DMS114 treated with DMSO at 0.1 percent for 48 hours (cell line): Measurements from ENCODE around the gene FKBP14.

Source experiments
- DNase-seq: peaks from one replicate; lab custom pipeline; 2025; ENCODE audit not compliant: unreplicated experiment; lab: John Stamatoyannopoulos, UW

Gene FKBP14

DNA sequence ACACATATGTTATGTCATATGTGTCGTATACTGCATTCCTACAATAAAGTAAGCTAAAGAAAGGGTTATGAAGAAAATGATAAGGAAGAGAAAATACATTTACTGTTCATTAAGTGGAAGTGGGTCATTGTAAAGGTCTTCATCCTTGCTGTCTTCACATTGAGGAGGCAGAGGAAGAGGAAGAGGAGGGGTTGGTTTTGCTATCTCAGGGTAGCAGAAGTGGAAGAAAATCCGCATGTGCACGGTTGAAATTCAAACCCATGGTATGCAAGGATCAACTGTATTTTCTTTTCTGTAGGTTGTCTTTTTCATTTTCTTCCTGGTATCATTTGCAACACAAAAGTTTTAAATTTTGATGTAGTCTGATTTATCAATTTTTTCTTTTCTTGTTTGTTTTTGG, 8.0 kb upstream of the FKBP14 start:
- DNase-seq: no peak

DNA sequence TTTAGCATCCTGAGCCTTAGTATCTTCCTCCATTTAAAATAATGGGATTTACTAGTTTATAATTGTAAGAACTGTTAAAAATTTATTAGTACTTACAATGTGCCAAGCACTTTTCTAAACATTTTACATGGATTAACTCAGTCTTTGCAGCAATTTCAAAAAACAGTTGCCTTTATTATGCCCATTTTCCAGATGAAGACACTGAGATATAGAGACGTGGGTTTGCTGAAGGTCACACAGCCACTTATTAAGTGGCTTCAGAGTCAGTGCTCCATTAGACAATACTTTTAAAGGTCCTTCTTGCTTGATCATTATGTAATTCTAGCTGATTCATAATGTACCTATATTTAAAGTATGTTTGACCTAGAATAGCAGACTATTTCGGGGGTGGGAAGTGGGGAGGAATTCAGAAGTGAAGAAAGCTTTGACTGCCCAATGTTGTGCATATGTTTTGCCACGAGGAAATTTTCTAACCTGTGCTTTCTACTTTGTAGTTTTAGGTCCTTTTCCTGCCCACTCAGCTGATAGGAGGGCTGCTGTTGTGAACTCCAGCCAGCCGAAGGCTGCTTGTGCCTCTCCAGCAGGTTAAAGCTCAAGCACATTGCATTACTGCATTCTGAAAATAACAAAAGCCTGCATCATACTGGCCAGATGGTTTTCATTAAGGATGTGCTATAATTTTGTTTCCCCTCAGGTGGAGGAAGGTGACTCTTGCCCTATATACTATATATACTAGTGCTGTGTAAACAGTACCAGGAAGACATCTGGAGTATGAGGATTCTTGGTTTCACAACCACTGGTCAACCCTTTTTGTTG, 6.0 kb upstream of the FKBP14 start:
- no peak for DNase-seq

DNA sequence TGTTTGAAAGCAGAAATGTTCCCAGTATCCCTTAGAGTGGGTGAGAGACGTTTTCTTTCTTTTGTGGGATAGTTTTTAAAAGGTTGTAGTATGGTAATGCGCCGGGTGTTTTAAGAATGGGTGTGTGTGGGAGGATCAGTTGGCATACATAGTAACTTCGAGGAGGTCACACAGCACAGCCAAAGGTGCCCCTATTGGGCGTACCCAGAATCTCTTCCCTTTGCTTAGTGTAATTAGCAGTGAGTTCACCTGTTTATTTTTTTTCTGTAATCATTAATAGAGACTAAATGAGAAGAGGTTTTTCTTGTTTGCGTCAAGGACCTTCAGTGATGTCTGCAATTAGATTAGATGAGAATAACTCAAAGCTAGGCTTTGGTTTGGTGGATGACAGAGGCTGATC, 3.2 kb upstream of the FKBP14 start:
- DNase-seq: no peak

DNA sequence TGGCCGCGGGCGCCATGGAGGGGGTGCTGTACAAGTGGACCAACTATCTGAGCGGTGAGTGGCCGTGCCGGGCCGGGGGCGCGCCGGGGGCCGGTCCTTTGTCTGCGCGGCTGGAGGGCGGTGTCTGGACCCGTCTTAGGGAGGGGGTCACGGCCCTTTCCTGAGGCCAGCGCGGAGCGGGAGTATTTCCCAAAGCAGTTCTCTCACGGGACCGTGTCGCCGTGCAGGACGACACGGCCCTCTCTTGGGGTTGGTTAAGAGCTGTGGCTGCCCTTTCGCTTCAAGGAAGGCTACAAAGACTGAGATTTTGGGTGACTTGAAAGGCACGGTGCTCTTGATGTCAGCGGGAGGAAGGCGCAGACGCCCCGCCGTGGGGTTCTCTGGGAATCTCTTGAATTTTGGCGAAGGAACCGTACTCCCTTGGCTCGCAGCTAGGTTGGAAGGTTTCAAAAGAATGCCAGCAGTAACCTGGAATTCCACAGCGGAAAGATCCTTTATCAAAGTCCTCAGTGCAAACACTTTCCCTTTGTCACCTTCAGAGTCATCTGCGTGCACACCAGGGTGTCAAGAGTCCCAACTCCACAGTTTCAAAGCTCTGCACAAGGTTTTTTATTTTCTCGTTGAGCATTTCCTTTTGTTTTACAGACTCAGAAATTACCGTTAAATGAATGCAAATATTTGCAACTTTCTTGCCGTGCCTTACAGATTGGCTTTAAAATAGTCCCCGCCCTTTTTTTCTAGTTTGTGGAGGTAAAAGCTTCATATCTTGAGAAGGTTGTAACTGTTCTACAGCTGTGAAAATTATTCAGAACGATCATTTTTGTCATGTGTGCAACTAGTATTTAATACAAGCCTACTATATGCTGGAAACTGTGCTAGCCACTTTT, 2.5 kb upstream of the FKBP14 start:
- DNase-seq: peak; percentile 32

DNA sequence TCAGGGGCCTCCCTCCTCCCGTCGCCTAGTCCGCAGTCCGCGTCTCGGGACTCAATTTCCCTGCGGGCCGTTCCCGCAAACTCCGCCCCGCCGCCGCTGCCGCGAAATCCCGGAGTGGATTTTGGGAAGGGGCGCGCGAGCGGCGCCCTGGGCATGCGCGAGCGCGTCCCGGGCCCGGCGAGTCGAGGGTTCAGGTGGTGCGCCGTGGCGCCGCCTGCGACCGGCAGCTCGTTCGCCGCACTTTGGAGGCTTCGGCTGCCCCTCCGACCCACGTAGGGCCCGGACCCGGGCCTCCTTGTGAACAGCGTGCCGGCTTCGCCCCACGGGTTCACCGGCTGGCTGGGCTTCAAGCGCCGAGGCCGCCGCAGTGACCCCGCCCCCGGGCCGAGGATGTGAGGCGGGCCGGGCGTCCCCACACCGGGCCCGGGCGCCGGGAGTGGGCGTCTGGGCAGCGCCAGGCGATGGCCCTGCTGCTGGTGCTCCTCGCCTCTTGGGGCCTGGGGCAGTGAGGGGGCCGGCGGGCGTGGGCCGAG, 1.8 kb upstream of the FKBP14 start, which contains the start of gene PLEKHA8:
PLEKHA8 (plus strand) TSS at position 197 of the 533 bp plus-strand sequence. CDS start 351 bp downstream, outside the sequence.
- DNase-seq: peak; percentile 76

DNA sequence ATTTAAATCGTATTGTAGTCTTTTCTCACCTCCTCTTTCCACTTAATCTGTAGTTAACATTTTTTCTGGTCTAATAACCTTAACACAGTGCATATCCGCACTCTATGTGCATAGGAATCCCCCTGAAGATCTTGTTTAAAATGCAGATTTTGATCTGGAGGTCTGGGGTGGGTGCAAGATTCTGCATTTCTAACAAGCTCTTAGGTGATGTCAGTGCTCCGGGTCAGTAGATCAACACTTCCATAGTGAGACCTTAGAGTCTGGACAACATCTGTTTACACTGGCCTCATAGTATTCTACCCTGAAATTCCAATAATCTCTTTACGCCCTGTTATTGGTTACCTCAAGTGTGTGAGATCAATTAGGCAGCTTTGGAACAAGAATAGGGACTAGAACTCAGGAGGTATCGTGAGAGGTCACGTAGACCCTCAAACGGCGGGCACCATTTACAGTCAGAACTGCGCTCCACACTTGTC, 1.3 kb upstream of the FKBP14 start:
- no peak for DNase-seq

DNA sequence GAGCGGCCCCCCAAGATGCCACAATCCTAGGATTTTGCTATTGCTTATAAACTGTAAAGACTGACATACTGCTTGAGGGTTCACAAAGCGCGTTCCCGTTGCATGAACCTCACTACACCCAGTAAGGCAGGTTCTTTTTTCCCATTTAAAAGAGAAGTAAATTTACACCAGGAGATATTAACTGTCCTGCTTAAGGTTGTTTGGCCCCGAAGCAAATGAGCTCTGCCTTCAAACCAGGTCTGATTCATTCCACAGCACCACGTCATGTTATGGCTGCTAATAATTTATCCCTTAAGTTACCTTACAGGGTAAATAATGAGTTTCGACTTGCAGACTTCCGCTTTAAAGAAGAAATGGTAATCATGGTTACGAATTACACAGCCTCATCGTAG, 559 bp upstream of the FKBP14 start:
- no peak for DNase-seq

DNA sequence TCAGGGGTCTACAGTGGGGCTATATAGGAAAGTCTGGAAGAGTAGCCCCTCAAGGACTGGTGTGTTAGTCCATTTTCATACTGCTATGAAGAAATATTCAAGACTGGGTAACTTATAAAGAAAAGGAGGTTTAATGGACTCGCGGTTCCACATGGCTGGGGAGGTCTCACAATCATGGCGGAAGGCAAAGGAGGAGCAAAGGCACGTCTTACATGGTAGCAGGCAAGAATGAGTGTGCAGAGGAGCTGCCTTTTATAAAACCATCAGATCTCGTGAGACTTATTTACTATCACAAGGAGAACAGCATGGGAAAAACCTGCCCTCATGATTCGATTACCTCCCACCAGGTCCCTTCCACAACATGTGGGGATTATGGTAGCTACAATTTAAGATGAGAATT, 3.0 kb downstream of the FKBP14 start:
- no peak for DNase-seq

DNA sequence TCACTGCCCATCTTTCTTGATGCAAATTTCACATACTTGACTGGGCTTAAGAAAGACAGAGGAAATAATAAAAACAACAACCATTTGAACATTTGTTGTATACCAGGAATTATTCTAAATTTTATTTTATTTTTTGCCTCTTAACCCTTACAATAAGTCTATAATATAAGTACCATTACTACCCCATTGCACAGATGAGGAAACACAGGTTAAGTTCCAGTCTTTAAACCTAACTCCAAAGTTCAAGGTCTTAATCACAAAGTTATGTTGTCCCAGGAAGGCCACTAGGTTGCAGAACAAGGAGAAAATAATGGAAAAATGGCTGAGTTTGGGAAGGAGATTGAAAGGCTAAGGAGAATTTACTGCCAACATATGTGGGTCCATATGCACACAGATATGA, 3.5 kb downstream of the FKBP14 start:
- DNase-seq: no peak

DNA sequence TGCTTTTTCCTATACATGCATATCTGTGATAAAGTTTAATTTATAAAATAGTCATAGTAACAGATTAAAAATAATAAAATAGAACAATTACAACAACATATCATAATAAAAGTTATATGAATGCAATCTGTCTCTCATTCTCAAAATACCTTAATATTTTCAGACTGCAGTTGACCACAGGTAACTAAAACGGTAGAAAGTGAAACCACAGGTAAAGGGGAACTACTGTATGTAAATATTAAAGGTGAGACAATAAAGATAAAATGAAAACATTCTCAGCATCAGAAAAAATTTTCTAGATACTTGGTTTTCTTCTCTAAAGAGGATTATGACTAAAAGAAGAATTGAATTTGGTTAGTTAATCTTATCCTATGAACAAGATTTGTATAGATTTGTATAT, 6.0 kb downstream of the FKBP14 start:
- DNase-seq: no peak

DNA sequence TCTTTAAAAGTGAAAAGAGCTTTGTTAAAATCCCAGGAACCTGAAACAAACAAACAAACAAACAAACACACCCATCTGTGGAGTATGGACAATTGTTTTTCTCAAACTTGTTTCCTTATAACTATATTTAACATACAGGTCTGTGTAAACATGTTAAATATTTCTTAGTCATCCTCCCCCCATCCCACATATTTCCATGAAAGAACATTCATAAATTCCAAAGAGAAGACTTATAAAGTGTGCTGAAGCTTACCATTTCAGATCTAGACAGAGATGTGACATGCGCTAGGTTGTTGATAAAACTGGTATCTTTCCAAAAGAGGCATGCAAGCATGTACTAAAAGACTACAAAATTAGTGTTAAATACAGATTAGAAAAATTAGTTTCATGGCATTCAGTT, 6.5 kb downstream of the FKBP14 start:
- no peak for DNase-seq

DNA sequence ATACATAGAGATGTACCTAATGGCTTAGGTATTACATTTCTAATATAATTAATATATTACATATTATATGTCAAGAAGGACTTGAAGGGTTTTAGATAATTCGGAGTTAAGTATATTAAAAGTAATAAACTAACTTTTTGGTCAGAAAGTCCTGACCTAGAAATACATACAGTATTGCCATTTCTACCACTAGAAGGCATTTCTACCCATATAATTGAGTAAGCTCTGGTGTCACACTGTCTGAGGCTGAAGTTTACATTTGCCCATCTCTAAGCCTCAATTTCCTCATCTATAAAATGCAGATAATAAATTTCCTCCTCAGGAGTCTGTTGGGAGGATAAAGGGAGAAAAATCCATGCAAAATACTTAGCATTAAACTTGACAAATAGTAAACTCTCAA, 7.1 kb downstream of the FKBP14 start:
- DNase-seq: no peak

DNA sequence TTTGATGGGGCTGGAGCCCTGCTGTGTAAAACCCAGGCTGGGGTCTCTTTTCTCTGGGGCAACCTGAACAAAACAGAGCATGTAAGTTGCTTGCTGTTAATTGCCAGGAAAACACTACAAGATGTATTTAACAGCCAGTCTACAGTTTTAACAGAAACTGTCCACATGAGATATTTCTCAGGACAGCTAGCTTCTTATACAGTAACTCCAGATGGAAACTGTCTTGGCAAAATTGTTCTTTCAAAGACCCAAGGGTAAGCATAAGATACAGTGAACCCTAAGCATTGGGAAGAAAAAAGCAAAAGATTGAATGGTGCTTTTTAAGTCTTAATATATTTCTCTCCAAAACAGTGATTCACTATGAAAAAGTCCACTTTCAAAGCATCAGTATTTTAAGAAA, 8.1 kb downstream of the FKBP14 start:
- no peak for DNase-seq

DNA sequence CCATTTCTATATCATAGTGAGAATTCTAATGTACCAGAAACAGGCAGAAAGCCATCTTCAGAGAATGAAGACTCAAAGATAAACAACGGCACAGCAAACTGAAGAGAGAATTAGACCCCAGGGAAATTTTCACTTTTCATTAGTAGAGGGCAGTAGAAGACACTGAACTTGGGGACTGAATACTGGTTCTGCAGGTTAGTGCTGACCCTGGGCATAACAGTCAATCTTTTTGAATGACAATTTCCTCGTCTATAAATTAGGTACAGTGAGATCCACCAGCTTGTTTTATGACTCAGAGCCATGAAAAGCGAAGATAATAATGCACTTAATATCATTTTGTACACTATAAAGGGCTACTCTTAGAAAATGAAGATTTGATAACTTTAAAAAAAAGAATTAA, 13.7 kb downstream of the FKBP14 start:
- no peak for DNase-seq

DNA sequence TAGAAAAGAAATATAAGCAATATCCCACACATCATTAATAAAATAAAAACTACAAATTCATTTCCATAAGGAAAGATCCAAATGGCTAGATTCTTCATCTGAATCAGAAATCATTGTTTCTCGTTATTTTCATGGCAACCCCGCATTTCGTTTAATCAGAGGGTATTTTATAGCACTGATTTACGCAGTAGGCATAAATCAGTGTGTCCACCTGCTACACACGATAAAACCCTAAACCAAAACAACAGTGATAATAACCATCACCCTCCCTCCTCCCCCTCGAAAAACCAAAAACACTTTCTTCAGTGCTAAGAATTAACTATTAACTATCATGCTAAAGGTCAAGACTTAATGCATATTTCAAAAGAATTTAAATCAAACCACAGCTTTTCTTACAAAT, 16.5 kb downstream of the FKBP14 start:
- no peak for DNase-seq

DNA sequence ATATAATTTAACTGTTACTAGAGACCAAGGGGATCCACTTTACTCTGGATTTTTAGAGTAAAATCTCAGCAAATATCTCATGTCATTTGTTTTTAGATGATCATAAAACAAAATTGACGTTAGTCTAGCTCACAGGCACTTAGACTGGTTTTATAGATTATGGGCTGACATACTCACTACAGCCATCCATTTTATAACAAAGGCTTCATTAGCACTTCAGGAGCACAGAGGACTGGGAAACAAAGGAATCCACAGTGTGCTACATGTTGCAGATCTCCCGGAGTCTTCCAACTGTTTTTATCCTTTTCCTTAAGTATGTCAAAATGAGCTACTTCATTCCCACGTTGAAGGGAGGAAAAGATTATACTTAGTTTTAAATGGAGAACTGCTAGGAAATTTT, 21.0 kb downstream of the FKBP14 start:
- no peak for DNase-seq

DNA sequence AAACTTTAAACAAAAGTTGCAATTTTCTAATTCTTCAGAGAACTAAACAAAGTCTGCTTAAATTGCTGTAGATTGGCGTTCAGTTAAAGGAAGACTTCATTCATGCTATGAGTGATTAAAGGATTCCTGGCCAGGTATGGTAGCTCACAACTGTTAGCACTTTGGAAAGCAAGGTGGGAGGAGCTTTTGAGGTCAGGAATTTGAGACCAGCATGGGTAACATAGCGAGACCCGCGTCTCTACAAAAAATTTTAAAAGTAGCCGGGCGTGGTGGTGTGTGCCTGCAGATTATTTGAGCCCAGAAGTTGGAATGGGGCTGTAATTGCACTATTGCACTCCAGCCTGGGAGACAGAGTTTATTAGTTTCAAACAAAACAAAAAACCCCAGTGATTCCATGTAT, 23.4 kb downstream of the FKBP14 start:
- DNase-seq: no peak

DNA sequence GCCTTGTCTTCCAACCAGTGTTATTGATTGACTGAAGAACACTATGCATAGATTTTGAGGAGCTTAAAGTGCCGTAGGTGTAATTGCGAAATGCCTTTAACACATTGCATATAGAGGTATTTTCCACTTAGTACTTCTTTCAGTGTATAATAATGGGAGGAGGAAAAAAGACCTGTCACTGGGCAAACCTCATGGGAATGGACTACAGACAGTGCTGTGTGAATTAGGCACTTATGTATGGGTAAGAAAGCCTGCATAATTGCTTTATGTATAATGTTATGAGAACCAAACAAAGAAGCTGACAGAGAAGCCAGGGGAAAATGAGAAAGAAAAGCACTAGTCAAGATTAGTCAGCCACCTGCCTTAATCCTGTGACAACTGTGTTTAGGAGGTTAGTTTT, 24.5 kb downstream of the FKBP14 start:
- no peak for DNase-seq

DNA sequence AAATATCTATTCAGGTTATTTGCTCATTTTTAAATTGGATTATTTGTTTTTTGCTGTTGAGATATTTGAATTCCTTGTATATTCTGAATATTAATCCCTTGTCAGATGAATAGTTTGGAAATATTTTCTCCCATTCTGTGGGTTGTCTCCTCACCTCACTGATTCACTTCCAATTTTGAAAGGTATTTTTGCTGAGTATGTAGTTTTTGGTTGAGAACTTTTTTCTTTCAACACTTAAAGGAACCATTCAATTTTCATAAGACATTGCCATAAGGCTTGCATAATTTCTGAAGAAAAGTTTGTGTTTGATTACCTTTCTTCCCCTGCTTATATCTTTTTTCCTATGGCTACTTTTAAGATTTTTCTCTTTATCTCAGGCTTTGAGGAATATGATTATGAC, 28.0 kb downstream of the FKBP14 start:
- no peak for DNase-seq

DNA sequence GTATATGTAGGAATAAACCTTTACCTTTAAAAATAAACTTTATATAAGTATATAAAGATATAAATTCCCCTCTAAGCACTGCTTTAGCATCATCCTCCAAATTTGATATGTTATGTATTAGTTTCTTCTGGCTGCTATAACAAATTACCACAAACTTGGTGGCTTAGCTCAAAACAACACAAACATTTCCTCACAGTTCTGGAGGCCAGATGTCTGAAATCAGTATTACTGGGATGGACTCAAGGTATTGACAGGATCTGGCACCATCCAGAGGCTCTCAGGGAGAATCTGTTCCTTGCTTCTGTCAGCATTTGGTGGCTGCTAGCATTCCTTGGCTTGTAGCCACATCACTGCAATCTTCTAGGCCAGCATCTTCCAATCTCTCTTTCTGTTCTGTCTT, 30.2 kb downstream of the FKBP14 start:
- DNase-seq: no peak

DNA sequence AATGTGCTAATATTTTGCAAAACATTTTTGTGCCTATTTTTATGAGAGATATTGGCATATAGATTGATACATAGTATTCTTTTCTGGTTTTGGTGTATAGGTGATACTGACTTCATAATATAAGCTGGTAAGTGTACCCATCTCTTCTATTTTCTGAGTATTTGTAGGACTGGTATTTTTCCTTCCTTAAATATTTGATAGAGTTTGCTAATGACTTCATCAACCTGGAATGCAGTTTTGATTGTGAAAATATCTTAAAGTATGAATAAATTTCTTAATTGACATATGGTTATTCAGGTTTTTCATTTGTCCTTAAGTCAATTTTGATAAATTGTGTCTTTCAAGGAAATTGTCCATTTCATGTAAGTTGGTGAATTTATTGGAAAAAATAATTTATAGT, 30.9 kb downstream of the FKBP14 start:
- no peak for DNase-seq

DNA sequence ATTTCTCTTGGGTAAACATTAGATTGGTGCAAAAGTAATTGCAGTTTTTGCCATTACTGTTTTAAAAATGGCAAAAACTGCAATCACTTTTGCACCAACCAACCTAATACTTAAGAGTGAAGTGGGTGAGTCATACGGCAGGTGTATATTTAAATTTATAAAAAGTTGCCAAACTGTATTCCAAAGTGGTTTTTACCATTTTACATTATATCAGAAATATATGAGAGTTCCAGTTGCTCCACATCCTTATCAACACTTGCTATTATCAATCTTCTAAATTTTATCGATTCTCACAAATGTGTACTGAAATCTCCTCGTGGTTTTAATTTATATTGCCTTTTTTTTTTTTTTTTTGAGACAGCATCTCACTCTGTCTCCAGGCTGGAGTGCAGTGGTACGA, 33.4 kb downstream of the FKBP14 start:
- no peak for DNase-seq
